Measurements from ENCODE around the gene GAN. TPM values are rescaled to one million over a fixed set of nuclear protein-coding genes. Genes with fewer than 3 reads are reported as not detected.

Gene GAN
- total and polyA plus RNA-seq, 2 of the 4 experiments (the other 2 are of a cell fraction) = 1.1 to 5.7 TPM

DNA sequence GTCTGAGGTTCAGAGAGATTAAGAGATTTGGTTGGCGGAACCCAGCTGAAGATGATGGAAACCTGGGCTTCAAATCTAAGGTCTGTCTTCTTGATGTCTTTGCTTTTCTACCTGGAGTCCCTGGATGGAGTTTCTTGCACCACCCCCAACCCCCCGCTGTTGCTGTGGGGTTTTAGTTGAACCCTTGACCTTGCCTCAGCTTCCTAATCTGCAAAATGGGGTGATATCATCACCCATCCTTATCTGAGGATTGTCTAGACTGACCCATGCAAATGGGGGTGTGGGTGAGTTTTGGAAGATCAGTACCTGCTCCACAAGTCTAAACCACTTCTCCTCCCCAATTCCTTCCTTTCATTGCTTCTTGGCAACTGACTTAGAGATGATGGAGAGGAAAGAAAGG, 120.8 kb downstream of the GAN start:
- no peak overlapping the region for H3K18ac ChIP-seq (ENCODE audit: low read depth, low read length)
- no peak overlapping the region for H2AK5ac ChIP-seq (ENCODE audit: low read depth, low read length)
- H3K9me3 ChIP-seq (ENCODE audit: control insufficient read depth, insufficient read depth, low read length) = no peaks in the 10 kb centered on the region
- WGBS, 2 experiments (ENCODE audit: extremely low coverage in 2 of 2, insufficient read length in 1 of 2) = no CpG with 5 or more reads among the region's 2 CpGs
- no peaks in the 10 kb centered on the region for H4K20me1 ChIP-seq (ENCODE audit: insufficient read depth, low read length)
- intact Hi-C loops (cut with micrococcal nuclease) (no loop called here), in situ Hi-C loops (cut with MboI; ENCODE audit: low sequenced_read_pairs) (no loop called here), dilution Hi-C loops (cut with HindIII; ENCODE audit: low sequenced_read_pairs, unreplicated experiment) (no loop called here)
- ChIA-PET CTCF (no interaction called here), POLR2A (ENCODE audit: unreplicated experiment) (no interaction called here)
- DNase-seq = no peak
- BruUV-seq (replicated peaks) = no TSS peak
- no peak for ATAC-seq (ENCODE audit: low read depth)
- H3K79me1 ChIP-seq (ENCODE audit: low read depth in 1 of 2, low read length in 2 of 2) = no peaks in the 10 kb centered on the region
- no peaks in the 10 kb centered on the region; the same call in 1 of the 2 replicates for H3K9me1 ChIP-seq (ENCODE audit: insufficient read depth, low read length)
- H3K4me3 ChIP-seq (ENCODE audit: insufficient read depth, low read depth, low read length) = no peak overlapping the region
- no peak overlapping the region for H2AFZ ChIP-seq (replicated peaks; ENCODE audit: low read length, poor library complexity)
- no peak overlapping the region for H3K4ac ChIP-seq (ENCODE audit: low read depth, low read length)
- H3K4me2 ChIP-seq (ENCODE audit: low read depth, low read length) = no peak overlapping the region
- no peak overlapping the region for H2BK20ac ChIP-seq (ENCODE audit: low read depth, low read length)
- H3K23ac ChIP-seq (ENCODE audit: low read depth, low read length) = no peak overlapping the region
- no peak overlapping the region for H3K9ac ChIP-seq (ENCODE audit: low read depth, low read length)
- peaks cover 5% of the 10 kb centered on the region; the same call in 1 of the 2 replicates for H3K4me1 ChIP-seq (ENCODE audit: control insufficient read depth, insufficient read depth, low read length)
- H3K27me3 ChIP-seq (ENCODE audit: control insufficient read depth, insufficient read depth, low read length) = peaks cover 17% of the 10 kb centered on the region
- H4K8ac ChIP-seq (ENCODE audit: low read depth in 2 of 2, low read length in 2 of 2) = no peak overlapping the region
- H2BK120ac ChIP-seq (ENCODE audit: low read depth, low read length) = no peak overlapping the region
- no peak overlapping the region for H3K27ac ChIP-seq (ENCODE audit: insufficient read depth, low read length)
- no peak overlapping the region for H4K91ac ChIP-seq (ENCODE audit: insufficient read depth, low read depth, low read length)
- no peak overlapping the region for H2BK5ac ChIP-seq (ENCODE audit: low read depth, low read length, poor library complexity, severe bottlenecking)
- TF ChIP-seq RCOR1 (IDR thresholded peaks at IDR 0.05; ENCODE audit: insufficient replicate concordance, low read length) (no peak), CHD1 (IDR thresholded peaks at IDR 0.05; ENCODE audit: low read depth, low read length) (no peak), RFX5 (IDR thresholded peaks at IDR 0.05; ENCODE audit: low read depth, low read length) (no peak), BHLHE40 (IDR thresholded peaks at IDR 0.05; ENCODE audit: low read depth, low read length) (no peak), RAD21 (IDR thresholded peaks at IDR 0.05; ENCODE audit: low read length) (no peak), SMC3 (IDR thresholded peaks at IDR 0.05; ENCODE audit: low read depth, low read length) (no peak), FOS (IDR thresholded peaks at IDR 0.05; ENCODE audit: low read depth, low read length) (no peak), CEBPB (IDR thresholded peaks at IDR 0.05; ENCODE audit: low read depth, low read length) (no peak), NFE2L2 (IDR thresholded peaks at IDR 0.05; ENCODE audit: low read depth, low read length) (no peak), MAFK (IDR thresholded peaks at IDR 0.05; ENCODE audit: low read depth, low read length) (no peak), POLR2A (IDR thresholded peaks at IDR 0.05; ENCODE audit: low read depth, low read length) (no peak), USF2 (IDR thresholded peaks at IDR 0.05; ENCODE audit: low read depth, low read length) (no peak), MXI1 (IDR thresholded peaks at IDR 0.05; ENCODE audit: borderline replicate concordance, low read depth, low read length) (no peak), MAZ (IDR thresholded peaks at IDR 0.05; ENCODE audit: borderline replicate concordance, low read depth, low read length) (no peak)
- TF ChIP-seq, protein P1, sequence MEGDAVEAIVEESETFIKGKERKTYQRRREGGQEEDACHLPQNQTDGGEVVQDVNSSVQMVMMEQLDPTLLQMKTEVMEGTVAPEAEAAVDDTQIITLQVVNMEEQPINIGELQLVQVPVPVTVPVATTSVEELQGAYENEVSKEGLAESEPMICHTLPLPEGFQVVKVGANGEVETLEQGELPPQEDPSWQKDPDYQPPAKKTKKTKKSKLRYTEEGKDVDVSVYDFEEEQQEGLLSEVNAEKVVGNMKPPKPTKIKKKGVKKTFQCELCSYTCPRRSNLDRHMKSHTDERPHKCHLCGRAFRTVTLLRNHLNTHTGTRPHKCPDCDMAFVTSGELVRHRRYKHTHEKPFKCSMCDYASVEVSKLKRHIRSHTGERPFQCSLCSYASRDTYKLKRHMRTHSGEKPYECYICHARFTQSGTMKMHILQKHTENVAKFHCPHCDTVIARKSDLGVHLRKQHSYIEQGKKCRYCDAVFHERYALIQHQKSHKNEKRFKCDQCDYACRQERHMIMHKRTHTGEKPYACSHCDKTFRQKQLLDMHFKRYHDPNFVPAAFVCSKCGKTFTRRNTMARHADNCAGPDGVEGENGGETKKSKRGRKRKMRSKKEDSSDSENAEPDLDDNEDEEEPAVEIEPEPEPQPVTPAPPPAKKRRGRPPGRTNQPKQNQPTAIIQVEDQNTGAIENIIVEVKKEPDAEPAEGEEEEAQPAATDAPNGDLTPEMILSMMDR (conservative IDR thresholded peaks at IDR 0.05; ENCODE audit: low read depth, low read length) = no peak
- TF ChIP-seq, protein P2, sequence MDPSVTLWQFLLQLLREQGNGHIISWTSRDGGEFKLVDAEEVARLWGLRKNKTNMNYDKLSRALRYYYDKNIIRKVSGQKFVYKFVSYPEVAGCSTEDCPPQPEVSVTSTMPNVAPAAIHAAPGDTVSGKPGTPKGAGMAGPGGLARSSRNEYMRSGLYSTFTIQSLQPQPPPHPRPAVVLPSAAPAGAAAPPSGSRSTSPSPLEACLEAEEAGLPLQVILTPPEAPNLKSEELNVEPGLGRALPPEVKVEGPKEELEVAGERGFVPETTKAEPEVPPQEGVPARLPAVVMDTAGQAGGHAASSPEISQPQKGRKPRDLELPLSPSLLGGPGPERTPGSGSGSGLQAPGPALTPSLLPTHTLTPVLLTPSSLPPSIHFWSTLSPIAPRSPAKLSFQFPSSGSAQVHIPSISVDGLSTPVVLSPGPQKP (IDR thresholded peaks at IDR 0.05; ENCODE audit: borderline replicate concordance, low read depth, low read length) = no peak
- no peak overlapping the region for H3K56ac ChIP-seq (ENCODE audit: extremely low read depth, insufficient read depth, low read length)
- no peak overlapping the region for H4K5ac ChIP-seq (ENCODE audit: low read depth, low read length)
- no peak overlapping the region for H3K14ac ChIP-seq (replicated peaks; ENCODE audit: low read depth, low read length)
- H2BK15ac ChIP-seq (ENCODE audit: low read depth, low read length) = no peak overlapping the region
- H2AK9ac ChIP-seq (replicated peaks; ENCODE audit: low read depth, low read length, poor library complexity) = no peak overlapping the region
- H3K36me3 ChIP-seq (ENCODE audit: control insufficient read depth, insufficient read depth, low read length) = no peaks in the 10 kb centered on the region

All from IMR-90 (cell line).